ENCODE measurements around the gene XPR1. TPM values are rescaled to one million over a fixed set of nuclear protein-coding genes. Genes with fewer than 3 reads are reported as not detected.

XPR1 gene
- total and polyA plus RNA-seq, 2 donors (not counting 3 experiments of a cell fraction or from before 2014, with no cell fraction given) = 23.9 to 26.7 TPM

DNA sequence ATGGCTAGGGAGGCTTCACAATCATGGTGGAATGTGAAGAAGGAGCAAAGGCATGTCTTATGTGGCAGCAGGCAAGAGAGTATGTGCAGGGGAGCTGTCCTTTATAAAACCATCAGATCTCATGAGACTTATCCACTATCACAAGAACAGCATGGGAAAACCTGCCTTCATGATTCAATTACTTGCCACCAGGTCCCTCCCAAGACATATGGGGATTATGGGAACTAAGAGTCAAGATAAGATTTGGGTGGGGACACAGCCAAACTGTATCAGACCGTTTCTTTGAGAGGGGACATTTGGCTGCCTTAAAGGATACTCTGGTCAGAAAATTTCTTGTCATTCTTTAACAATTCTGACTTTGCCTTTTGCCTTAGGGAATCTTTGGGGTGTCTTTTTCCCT is 3.2 kb upstream of the XPR1 start:
- Histone ChIP-seq H3K27ac (ENCODE audit: insufficient read depth, low read depth, low read length) (no peak overlapping the region), H2AFZ (ENCODE audit: low read depth, low read length) (no peak overlapping the region), H3K79me2 (ENCODE audit: control insufficient read depth, insufficient read depth, low read length) (peaks cover 8% of the 10 kb centered on the region), H3K9ac (replicated peaks; ENCODE audit: extremely low read depth, insufficient read depth, low read length) (no peak overlapping the region), H3K9me1 (replicated peaks; ENCODE audit: control insufficient read depth, extremely low read depth, insufficient read depth, low read length) (no peaks in the 10 kb centered on the region), H3K9me3 (replicated peaks; ENCODE audit: control insufficient read depth, insufficient read depth, low read length) (no peaks in the 10 kb centered on the region), H3K4me2 (ENCODE audit: insufficient read depth, low read length) (no peak overlapping the region), H3K4me3 (replicated peaks in 1 of 3; ENCODE audit: insufficient read depth in 1 of 3, low read depth in 1 of 3, low read length in 3 of 3) (no peak overlapping the region), H3K36me3 (ENCODE audit: control insufficient read depth in 2 of 2, extremely low read depth in 1 of 2, insufficient read depth in 2 of 2, low read length in 2 of 2) (no peaks in the 10 kb centered on the region), H3K27me3 (ENCODE audit: control insufficient read depth in 2 of 2, insufficient read depth in 2 of 2, low read length in 2 of 2) (peaks cover 4 to 20% of the 10 kb centered on the region in 2 experiments), H4K20me1 (replicated peaks; ENCODE audit: control insufficient read depth, extremely low read depth, insufficient read depth, low read length) (no peaks in the 10 kb centered on the region), H3K4me1 (ENCODE audit: control insufficient read depth, extremely low read depth, insufficient read depth, low read length) (peaks cover 10% of the 10 kb centered on the region)
- TF ChIP-seq MYC (IDR thresholded peaks at IDR 0.05; ENCODE audit: low read depth, low read length) = no peak
- no peak for TF ChIP-seq EZH2 (IDR thresholded peaks at IDR 0.05; ENCODE audit: borderline replicate concordance, low read depth, low read length, severe bottlenecking)
- no peak for TF ChIP-seq POLR2A (IDR thresholded peaks at IDR 0.05; ENCODE audit: low read depth, low read length)
- TF ChIP-seq POLR2AphosphoS5 (IDR thresholded peaks at IDR 0.05; ENCODE audit: insufficient read depth, low read depth, low read length) = no peak
- TF ChIP-seq, protein P1, sequence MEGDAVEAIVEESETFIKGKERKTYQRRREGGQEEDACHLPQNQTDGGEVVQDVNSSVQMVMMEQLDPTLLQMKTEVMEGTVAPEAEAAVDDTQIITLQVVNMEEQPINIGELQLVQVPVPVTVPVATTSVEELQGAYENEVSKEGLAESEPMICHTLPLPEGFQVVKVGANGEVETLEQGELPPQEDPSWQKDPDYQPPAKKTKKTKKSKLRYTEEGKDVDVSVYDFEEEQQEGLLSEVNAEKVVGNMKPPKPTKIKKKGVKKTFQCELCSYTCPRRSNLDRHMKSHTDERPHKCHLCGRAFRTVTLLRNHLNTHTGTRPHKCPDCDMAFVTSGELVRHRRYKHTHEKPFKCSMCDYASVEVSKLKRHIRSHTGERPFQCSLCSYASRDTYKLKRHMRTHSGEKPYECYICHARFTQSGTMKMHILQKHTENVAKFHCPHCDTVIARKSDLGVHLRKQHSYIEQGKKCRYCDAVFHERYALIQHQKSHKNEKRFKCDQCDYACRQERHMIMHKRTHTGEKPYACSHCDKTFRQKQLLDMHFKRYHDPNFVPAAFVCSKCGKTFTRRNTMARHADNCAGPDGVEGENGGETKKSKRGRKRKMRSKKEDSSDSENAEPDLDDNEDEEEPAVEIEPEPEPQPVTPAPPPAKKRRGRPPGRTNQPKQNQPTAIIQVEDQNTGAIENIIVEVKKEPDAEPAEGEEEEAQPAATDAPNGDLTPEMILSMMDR (IDR thresholded peaks at IDR 0.05; ENCODE audit: extremely low read depth in 1 of 2, insufficient read depth in 1 of 2, low read depth in 1 of 2, low read length in 2 of 2) = no peak
- TF ChIP-seq FOS (IDR thresholded peaks at IDR 0.05; ENCODE audit: borderline replicate concordance, insufficient read depth, low read length) = no peak
- TF ChIP-seq, protein P2, sequence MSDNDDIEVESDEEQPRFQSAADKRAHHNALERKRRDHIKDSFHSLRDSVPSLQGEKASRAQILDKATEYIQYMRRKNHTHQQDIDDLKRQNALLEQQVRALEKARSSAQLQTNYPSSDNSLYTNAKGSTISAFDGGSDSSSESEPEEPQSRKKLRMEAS (IDR thresholded peaks at IDR 0.05; ENCODE audit: insufficient read depth, insufficient read length) = no peak
- no peak for TF ChIP-seq JUN (IDR thresholded peaks at IDR 0.05; ENCODE audit: borderline replicate concordance, insufficient read depth, insufficient read length, low read depth)
- no peak for TF ChIP-seq GATA2 (IDR thresholded peaks at IDR 0.05; ENCODE audit: insufficient read depth, insufficient read length, low read depth, low read length)
- CTCF ChIA-PET = no interaction called here
- no peak for FAIRE-seq
- dilution Hi-C loops (cut with MboI; ENCODE audit: extremely low pct_ligation_motif_present, low sequenced_read_pairs) (no loop called here), intact Hi-C loops (cut with micrococcal nuclease) (no loop called here)
- no peak for DNase-seq (ENCODE audit: low read depth, low spot score)
- POLR2A ChIA-PET = interaction anchor here (0.6 kb wide), 1 partner anchor 109 kb away, joined by 7 read pairs; no protein-coding TSS in a partner anchor
- BruUV-seq (replicated peaks) = no TSS peak

Measured in endothelial cell of umbilical vein (primary cell).